Measurements from ENCODE around the gene KCNQ1. TPM values are rescaled to one million over a fixed set of nuclear protein-coding genes. Genes with fewer than 3 reads are reported as not detected.

KCNQ1 gene
- total RNA-seq, 2 experiments from 2014 or later = 20.4 to 26.0 TPM

DNA sequence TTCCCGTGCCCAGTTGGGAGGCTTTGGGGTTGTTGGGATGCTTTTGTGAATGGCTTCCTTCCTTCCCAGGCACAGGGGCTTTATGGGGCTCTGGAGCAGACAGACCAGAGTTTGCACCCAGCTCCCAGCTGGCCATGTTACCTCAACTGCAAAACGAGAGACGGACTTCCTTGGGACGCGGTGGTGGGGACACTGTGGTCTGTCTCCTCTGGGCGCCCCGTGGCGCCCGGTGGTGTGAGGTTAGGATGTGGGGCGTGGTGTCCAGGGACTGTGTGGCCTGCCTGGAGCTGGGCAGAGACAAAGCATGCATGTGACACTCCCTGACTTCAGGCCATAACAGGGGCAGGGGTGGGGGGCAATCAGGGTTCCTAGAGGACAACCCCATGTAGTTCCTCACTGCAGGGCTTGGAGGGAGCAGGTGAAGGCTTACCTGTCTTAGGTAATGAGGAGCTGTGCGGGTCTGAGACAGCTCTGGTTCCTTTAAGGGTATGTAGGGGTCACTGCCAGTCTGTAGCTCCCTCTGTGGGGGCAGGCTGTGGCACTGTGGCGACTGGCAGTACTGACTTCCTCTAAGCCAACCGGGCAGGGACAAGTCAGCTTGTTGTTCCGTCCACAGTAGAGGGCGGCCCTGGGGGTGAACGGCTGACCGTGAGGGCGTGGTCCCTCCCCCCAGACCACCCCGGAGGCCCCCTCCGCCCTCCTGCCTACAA lies 14.4 kb downstream of the KCNQ1 start:
- Mint-ChIP-seq H3K27ac (no peak overlapping the region), H3K27me3 (ENCODE audit: low read depth) (no peaks in the 10 kb centered on the region), H3K36me3 (ENCODE audit: low read depth) (no peaks in the 10 kb centered on the region), H3K4me3 (no peak overlapping the region), H3K4me1 (ENCODE audit: low read depth) (peaks cover 32% of the 10 kb centered on the region), H3K9me3 (ENCODE audit: insufficient read depth) (no peaks in the 10 kb centered on the region)
- CTCF ChIA-PET = interaction anchor here (1.0 kb wide), 1 partner anchor 154 kb away, joined by 3 read pairs; no protein-coding TSS in a partner anchor
- POLR2A ChIA-PET = no interaction called here
- no peak for DNase-seq
- no peak for ATAC-seq

DNA sequence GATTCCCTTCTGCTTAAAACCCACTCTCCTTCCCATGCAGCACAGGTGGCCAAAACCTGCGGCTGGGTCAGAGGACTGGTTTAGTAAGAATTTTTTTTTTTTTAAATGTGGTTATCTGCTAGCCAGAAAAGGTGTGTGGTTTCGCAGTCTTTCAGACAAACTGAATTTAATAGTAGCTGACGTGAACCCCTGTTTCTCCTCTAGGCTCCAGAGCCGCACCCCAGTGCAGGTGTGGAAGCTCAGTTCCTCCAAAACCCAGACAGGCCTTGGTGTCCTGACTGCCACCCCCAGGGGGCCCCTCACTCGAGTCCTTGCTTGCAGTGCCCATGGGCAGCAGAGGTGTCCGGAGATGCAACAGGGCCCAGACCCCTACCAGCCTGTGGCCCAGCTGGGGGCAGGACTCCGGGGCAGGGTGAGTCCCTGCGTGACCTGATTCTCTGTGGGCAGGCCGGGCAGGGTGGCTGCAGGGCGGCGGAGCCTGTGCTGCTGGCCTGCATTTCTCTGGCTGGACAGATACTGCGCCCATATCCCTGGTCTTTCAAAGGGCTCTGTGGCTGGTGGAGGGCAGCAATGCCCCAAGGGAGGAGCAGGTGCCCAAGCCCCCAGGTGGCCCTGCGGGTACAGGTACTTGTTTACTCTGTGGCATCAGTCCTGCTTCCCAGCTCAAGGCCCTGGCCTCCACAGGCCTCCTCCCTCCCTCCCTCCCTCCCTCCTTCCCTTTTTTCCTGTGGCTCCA lies 15.2 kb downstream of the KCNQ1 start:
- ATAC-seq = no peak
- DNase-seq = no peak
- H3K27me3 Mint-ChIP-seq (ENCODE audit: low read depth) = no peaks in the 10 kb centered on the region
- H3K4me1 Mint-ChIP-seq (ENCODE audit: low read depth) = peaks cover 39% of the 10 kb centered on the region
- no peaks in the 10 kb centered on the region for H3K9me3 Mint-ChIP-seq (ENCODE audit: insufficient read depth)
- CTCF ChIA-PET = interaction anchor here (1.0 kb wide), 1 partner anchor 155 kb away, joined by 3 read pairs; no protein-coding TSS in a partner anchor
- POLR2A ChIA-PET = no interaction called here
- no peak overlapping the region for H3K4me3 Mint-ChIP-seq
- no peaks in the 10 kb centered on the region for H3K36me3 Mint-ChIP-seq (ENCODE audit: low read depth)
- H3K27ac Mint-ChIP-seq = no peak overlapping the region

DNA sequence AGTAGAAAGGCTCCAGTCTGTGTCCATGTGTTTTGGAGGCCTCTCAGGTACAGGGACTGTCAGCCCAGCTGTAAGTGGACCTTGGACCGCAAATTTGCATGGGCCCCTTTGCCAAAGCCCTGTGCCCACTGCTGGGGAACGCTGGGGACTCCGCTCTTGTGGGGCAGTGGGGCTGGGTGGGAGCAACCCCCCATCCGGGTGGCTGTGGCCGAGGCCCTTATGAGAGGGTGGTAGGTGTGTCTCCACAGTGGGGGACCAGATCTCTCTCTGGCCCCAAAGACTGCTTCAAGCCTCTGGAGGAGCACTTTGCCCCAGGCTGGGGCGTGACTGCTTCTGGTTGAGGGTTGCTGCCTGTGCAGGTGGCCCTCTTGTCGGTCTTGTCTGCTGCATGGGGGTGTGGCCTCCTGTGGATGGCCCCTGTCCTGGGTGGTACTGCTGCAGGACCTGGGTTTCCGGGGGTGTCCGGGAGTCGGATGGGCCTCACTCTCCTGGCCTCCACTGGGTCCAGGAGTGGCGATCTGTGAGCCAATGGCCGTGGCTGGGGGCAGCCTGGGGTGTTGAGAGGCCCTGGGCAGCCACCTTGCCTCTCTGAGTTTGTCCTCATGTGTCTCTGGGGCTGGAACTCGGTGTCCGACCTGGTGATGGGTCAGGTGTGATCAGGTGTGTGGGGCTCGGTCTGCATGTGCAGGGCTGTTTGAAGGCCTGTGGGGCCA lies 15.9 kb downstream of the KCNQ1 start:
- CTCF ChIA-PET = no interaction called here
- H3K4me3 Mint-ChIP-seq = no peak overlapping the region
- POLR2A ChIA-PET = no interaction called here
- H3K9me3 Mint-ChIP-seq (ENCODE audit: insufficient read depth) = no peaks in the 10 kb centered on the region
- H3K27me3 Mint-ChIP-seq (ENCODE audit: low read depth) = no peaks in the 10 kb centered on the region
- DNase-seq (no peak), ATAC-seq (no peak)
- peaks cover 41% of the 10 kb centered on the region for H3K4me1 Mint-ChIP-seq (ENCODE audit: low read depth)
- no peaks in the 10 kb centered on the region for H3K36me3 Mint-ChIP-seq (ENCODE audit: low read depth)
- H3K27ac Mint-ChIP-seq = no peak overlapping the region

DNA sequence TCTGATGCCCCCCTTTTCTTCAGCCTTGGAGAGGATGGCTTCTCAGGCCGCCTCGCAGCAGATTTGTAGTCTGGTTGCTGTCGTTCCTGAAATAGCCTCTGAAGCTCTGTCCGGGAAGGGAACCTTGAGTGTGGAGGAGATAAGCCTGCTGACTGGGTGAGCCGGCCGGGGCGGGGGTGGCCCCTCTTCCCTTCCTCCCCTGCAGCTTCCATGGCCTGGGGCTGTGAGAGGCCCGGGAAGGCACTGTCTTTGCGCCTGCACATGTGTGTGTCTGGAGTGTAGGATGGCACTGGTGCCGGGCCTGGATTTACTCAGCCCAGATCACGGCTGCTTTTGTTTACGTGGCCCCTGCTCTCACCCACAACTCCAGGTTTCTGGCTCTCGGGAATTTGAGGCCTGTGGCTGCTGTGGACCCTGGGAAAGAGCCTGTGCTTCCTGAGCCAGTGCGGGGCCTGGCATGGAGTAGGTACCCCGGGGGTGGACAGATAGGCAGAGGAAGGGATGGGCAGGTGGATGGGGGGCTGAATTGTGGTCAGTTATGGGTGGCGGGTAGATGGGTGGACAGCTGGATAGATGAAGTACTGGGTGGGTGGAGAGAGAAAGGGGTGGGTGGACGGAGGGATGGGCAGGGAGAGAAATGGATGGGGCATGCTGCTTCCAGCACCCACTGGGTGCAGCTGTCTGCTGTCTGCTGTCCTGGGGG lies 16.6 kb downstream of the KCNQ1 start:
- CTCF ChIA-PET = no interaction called here
- POLR2A ChIA-PET = no interaction called here
- no peaks in the 10 kb centered on the region for H3K27me3 Mint-ChIP-seq (ENCODE audit: low read depth)

DNA sequence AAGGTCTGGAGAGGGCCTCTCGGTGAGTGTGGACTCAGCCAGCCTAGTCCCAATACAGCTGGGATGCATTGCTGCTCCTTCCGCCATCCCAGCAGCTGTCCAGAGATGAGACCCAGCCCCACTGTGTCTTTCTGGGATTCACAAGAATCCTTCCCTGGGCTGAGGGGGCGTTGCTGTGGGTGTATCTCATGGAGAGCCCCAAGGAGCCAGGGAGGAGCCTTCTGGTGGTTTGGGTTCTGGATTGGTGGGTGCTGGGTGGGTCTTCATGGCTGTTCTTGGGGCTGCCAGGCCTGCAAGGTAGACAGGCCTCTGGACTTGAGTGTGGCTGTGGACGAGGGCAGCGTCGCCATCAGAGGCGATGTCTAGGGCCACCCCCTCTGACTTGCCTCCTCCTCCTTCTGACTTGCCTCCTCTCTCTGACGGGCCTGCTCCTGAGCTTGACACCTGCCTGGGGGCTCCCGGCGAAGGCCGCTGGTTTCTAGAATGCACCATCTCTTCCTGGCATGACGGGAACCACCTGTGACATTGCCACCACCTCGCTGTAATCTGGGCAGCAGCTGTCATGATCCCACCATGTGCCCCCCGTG lies 17.2 kb downstream of the KCNQ1 start:
- ATAC-seq (no peak), DNase-seq (no peak)
- no peaks in the 10 kb centered on the region for H3K27me3 Mint-ChIP-seq (ENCODE audit: low read depth)
- H3K27ac Mint-ChIP-seq = no peak overlapping the region
- POLR2A ChIA-PET = no interaction called here
- H3K36me3 Mint-ChIP-seq (ENCODE audit: low read depth) = no peaks in the 10 kb centered on the region
- H3K4me1 Mint-ChIP-seq (ENCODE audit: low read depth) = peaks cover 55% of the 10 kb centered on the region
- no peaks in the 10 kb centered on the region for H3K9me3 Mint-ChIP-seq (ENCODE audit: insufficient read depth)
- no peak overlapping the region for H3K4me3 Mint-ChIP-seq
- CTCF ChIA-PET = no interaction called here

More for the DNA sequence above, 16.6 kb downstream of the KCNQ1 start:
- ATAC-seq (no peak), DNase-seq (no peak)
- no peak overlapping the region for H3K27ac Mint-ChIP-seq
- peaks cover 48% of the 10 kb centered on the region for H3K4me1 Mint-ChIP-seq (ENCODE audit: low read depth)
- H3K36me3 Mint-ChIP-seq (ENCODE audit: low read depth) = no peaks in the 10 kb centered on the region
- no peak overlapping the region for H3K4me3 Mint-ChIP-seq
- no peaks in the 10 kb centered on the region for H3K9me3 Mint-ChIP-seq (ENCODE audit: insufficient read depth)

DNA sequence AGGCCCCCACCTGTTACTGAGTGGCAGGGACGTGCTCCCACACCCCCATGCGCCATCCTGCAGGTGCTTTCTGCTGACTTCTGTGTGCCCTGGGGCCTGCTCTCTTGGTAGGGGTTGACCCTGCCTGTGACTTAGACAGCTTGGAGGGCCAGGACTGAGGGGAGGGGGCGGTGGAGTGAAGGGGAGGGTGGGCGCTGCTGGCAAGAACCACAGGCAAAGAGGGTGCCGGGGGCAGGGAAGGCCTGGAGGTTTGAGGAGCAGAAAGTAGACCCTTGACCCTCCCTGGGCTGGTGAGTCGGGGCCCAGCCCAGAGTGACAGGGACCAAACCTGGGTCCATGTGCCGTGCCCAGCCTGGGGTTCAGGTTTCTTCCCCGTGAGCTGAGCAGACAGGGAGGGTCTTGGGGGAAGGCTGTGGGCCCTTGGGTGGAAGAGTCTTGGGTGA lies 17.8 kb downstream of the KCNQ1 start:
- no peak overlapping the region for H3K27ac Mint-ChIP-seq
- H3K4me3 Mint-ChIP-seq = no peak overlapping the region
- ATAC-seq (no peak), DNase-seq (no peak)
- CTCF ChIA-PET = no interaction called here
- POLR2A ChIA-PET = no interaction called here
- no peaks in the 10 kb centered on the region for H3K9me3 Mint-ChIP-seq (ENCODE audit: insufficient read depth)
- H3K27me3 Mint-ChIP-seq (ENCODE audit: low read depth) = no peaks in the 10 kb centered on the region
- no peaks in the 10 kb centered on the region for H3K36me3 Mint-ChIP-seq (ENCODE audit: low read depth)
- H3K4me1 Mint-ChIP-seq (ENCODE audit: low read depth) = peaks cover 60% of the 10 kb centered on the region

DNA sequence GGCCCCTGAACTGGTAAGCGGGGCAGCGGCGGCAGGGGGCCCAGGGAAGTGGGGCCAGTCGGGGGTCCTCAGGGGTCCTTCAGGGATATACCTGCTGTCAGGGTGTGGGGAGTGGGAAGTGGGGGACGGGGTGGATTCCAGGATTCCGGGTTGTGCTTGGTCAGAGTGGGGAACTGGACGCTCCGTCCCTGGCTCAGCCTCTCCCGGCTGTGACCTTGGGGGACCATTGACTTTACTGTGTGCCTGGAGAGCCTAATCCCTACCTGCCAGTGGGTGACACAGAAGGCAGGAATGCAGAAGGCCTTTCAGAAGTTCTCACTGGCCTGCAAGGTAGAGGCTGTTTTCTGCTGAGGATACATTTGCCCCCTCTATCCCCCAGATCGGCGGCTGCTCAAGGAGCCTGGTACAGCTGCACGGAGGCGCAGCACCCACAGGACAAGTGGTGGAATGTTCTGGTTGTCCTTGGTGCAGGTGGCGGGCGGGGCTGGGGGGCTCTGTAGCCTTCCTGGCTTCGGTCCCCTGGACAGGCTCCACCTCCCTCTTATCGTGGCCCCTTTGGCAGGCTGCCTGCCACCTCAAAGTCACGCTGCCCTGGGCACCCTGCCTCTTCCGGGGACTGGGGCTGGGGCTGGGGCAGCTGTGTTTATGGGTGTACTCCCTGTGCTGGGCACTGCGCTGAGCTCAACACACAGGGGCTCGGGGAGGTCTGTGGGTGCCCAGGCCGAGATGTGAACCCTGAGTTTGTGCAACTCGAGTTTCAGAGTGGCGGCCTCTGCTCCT lies 18.4 kb downstream of the KCNQ1 start:
- no peak overlapping the region for H3K4me3 Mint-ChIP-seq
- POLR2A ChIA-PET = no interaction called here
- H3K4me1 Mint-ChIP-seq (ENCODE audit: low read depth) = peaks cover 66% of the 10 kb centered on the region
- no peaks in the 10 kb centered on the region for H3K9me3 Mint-ChIP-seq (ENCODE audit: insufficient read depth)
- DNase-seq = no peak
- H3K36me3 Mint-ChIP-seq (ENCODE audit: low read depth) = no peaks in the 10 kb centered on the region
- H3K27me3 Mint-ChIP-seq (ENCODE audit: low read depth) = no peaks in the 10 kb centered on the region
- CTCF ChIA-PET = no interaction called here
- ATAC-seq = no peak
- H3K27ac Mint-ChIP-seq = no peak overlapping the region

DNA sequence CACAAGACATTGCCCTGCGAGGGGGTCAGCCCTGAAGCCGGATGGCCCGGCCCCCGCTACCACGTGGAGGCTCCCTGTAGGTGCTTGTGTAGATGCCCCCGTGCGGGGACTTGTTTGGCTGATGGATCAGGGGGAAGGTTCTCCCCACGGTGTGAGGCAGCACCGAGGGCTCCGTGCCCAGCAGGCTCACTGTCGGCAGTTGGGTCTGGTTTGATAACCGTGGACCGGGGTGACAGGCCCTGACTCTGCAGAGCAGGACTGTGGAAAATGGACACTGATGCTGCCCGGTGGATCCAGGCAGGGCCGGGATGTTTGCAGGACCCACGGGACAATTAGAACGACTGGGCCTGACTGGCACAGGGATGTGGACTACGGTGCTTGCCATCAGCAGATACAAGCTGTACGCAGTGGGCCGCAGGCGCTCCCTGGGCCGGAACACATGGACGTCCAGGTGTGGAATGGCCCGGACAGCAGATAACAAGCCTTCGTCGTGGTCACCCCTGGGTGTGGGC lies 19.0 kb downstream of the KCNQ1 start:
- no peak overlapping the region for H3K27ac Mint-ChIP-seq
- H3K4me1 Mint-ChIP-seq (ENCODE audit: low read depth) = peaks cover 69% of the 10 kb centered on the region
- ChIA-PET CTCF (no interaction called here), POLR2A (no interaction called here)
- DNase-seq (no peak), ATAC-seq (no peak)
- no peaks in the 10 kb centered on the region for H3K9me3 Mint-ChIP-seq (ENCODE audit: insufficient read depth)
- peaks cover 3% of the 10 kb centered on the region for H3K27me3 Mint-ChIP-seq (ENCODE audit: low read depth)
- peaks cover 2% of the 10 kb centered on the region for H3K36me3 Mint-ChIP-seq (ENCODE audit: low read depth)
- H3K4me3 Mint-ChIP-seq = no peak overlapping the region

DNA sequence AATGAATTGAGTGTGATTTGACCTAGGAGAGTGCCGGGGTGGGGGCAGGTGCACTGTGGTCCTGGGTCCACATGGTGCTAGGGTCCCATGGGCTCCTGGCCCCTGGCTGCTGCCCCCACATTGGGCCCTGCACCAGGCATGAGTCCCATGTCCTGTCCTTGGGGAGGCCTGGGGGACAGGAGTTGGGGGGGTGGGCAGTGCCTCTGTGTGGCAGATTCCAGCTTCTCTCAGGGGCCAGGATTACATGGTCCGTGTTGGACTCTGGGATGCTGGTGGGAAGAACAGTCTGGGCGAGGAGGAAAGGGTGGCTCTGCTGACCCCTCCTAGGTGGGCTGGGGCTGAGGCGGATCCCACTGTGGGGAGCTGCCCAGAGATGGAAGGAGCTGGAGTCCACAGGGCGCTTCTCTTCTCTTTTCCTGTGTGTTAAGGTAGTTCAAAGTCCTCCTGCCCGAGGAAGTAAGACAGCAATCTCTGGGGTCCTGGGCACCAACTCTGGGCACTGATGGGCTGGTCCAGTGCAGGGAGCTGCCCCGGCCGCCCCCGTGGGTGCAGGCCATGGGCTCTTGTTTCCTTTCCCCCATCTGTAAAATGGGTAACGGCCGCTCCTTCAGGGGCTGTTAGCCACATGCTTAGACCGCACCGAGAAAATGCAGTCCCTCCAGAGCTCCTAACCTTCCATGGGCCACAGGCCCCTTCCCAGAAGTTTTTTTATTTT lies 19.8 kb downstream of the KCNQ1 start:
- ChIA-PET CTCF (interaction anchor here (1.2 to 1.7 kb wide), 2 partner anchors 68 to 423 kb away, joined by 6 read pairs; no protein-coding TSS in a partner anchor), POLR2A (interaction anchor here (0.6 to 0.7 kb wide), 2 partner anchors 222 to 438 kb away, joined by 3 to 4 read pairs; no protein-coding TSS in a partner anchor)
- Mint-ChIP-seq H3K27ac (no peak overlapping the region), H3K36me3 (ENCODE audit: low read depth) (peaks cover 2% of the 10 kb centered on the region), H3K27me3 (ENCODE audit: low read depth) (peaks cover 6% of the 10 kb centered on the region), H3K4me1 (ENCODE audit: low read depth) (peaks cover 68% of the 10 kb centered on the region), H3K4me3 (no peak overlapping the region), H3K9me3 (ENCODE audit: insufficient read depth) (no peaks in the 10 kb centered on the region)
- ATAC-seq = no peak
- DNase-seq = no peak
